Measurements from ENCODE around the gene GNAI2.
"Not testable (repeated sequence)": the region's sequence is repeated elsewhere in the genome, so short reads cannot be mapped to it uniquely, and the experiment has no call there.

The GNAI2 gene

DNA sequence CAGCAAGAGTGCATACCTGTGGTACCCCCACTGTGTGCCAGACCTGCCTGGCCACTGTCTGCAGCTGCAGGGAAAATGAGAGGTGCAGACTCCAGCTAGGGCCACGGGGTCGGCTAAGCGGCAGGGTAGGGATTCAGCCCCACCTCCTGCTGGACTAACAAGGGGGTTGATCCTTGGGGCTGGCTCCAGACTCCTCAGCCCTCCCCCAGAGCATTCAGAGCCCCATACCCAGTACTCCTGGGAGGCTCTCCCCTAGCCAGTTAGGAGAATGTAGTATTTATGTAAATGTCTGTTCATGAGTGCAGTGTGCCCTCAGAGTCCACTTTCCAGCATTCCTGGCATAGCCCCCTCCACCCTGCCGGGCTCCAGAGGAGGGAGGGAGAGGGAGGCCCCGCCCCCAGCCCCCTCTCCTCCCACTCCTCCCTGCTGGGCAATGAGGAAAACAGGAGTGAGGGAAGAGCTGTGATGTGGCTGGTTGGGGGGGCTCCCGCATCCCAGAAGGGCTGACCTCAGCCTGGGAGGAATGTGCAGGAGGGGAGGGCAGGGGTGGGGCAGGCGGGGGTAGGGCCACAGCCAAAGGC is 28.5 kb downstream of the GNAI2 start:
- no peak for DNase-seq (ENCODE audit: low read depth in 3 of 3)

DNA sequence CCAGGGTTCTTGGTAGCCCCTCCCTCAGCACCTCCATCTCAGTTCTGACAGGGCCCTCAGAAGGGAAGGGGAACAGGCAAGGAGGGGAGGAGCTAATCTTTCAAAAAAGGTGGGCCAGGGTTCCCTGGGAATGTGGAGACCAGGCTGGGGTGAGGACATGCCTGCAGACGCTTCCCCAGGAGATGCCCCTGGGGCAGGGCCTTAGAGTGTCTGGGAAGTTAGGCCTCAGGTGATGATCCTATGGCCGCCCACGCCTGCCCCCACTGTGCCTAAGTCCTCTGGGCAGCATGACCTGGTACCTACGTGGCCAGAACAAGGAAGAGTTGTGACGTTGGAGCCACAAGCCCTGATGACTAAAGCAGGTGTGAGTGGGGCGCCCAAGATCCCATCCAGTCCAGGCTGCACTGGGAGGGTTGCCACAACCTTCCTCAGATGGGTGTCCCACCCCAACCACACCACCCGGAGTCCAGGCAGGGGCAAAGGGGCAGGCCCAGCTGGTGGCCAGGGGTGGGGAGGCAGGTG is 29.0 kb downstream of the GNAI2 start:
- no peak for DNase-seq (ENCODE audit: low read depth in 3 of 3)

DNA sequence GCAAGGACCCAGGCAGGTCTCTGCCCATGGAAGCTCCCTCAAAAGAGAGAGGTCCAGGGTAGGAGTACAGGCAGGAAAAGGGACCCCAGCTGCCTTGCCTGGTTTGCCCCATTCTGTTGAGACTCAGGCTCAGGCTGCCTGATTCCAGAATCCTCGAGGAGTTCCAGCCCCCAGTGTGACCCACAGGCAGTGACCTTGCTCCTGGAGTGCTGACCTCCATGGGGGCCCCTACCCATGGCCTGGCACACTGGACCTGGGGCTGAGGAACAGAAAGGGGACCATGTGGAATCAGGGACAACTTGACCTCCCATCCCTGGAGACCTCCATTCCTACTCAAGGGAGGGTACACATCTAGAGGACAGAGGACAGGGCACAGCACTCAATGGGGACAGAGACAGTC is 29.6 kb downstream of the GNAI2 start:
- DNase-seq (ENCODE audit: low read depth in 3 of 3), result no peak

DNA sequence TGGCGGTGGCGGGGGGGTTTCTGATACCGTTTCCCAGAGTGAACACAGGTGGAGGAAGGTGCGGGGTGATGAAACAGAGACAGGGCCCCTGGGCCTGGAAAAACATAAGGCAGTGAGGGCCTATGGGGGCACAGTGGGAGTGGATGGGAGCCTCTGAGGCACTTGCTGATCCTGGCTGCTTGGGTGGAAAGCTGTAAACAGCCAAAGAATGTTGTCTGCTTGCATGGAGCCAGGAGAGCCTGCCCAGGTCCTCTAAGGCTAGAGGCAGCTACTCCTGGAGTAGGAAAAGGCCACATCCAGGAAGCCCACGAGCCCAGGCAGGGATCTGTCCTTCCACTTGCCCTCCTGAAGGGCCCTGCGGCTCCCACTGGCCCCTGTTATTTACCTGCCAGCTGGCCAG is 30.0 kb downstream of the GNAI2 start:
- no peak for DNase-seq (ENCODE audit: low read depth in 3 of 3)

GRCh38 chr3:50266836-50267235 is 30.8 kb downstream of the GNAI2 start:
- DNase-seq (ENCODE audit: low read depth in 3 of 3), result no peak

DNA sequence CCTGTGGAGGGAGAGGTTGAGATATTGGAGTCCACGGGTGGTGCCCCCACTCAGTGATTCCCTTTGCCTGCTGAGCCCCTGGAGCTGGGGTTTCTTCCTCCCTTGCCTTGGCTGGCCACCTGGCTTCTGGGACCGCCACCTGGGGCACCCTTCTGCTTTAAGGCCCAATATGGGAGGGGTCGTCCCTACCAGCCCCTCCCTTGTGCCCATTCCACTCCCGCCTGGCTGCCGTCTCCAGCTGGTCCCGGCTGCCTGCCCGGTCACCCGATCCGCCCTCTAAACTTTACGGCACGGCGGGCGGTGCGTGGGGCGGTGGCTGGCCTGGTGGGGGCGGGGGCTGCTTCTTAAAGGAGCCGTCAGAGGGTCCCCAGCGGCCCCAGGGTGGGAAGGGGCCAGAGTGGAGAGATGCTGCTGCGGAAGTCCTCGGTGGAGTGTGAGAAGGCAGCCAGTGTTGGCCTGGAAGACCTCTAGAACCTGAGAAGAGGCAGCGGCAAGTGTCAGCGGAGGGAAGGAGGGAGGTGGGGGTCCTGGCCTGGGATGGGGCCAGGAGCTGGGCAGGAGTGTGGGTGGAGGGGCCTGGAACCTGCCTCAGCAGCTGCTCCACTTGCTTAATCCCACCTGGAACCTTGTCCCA is 31.4 kb downstream of the GNAI2 start:
- DNase-seq (ENCODE audit: low read depth in 3 of 3), result no peak

- DNase-seq (ENCODE audit: low read depth in 3 of 3), result no peak
Observed at GRCh38 chr3:50268276-50268675, 32.3 kb downstream of the GNAI2 start.

DNA sequence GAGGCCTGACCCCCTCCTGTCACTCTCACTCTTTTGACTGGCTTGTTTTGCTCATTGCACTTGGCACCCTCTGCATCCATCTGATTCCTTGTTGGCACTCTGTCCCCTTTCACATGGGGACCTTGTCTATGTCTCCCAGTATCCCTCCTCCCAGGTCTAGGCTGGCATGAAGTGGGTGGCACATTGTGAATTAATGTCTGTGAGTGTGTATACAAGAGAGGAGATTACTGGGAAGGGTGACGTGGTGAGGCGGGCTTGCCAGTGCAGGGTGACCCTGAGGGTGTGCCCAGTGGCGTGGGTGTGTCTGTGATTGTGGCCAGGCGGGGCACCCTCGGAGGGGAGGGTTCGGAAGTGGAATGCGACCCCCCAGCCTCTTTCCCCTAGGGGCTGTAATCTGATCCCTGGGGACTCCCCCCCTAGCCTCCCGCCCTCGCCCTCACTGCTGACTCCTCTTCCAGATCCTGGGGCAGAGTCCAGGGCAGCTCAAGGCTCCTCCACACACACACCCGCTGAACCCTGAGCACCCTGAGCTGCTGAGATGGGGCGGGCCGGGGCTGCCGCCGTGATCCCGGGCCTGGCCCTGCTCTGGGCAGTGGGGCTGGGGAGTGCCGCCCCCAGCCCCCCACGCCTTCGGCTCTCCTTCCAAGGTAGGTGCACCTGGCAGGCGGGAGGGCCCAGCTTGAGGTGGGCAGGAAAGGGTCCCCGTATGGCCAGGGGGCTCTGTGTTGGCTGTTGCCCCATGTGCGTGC is 32.9 kb downstream of the GNAI2 start, which contains the start of gene SEMA3B:
Gene SEMA3B (plus strand): TSS at position 445 of the 749 bp plus-strand sequence. CDS start 94 bp downstream, at position 539.
- no peak for DNase-seq (ENCODE audit: low read depth in 3 of 3)

- no peak for DNase-seq (ENCODE audit: low read depth in 3 of 3)
Observed at GRCh38 chr3:50269460-50269859, 33.5 kb downstream of the GNAI2 start.

- DNase-seq (ENCODE audit: low read depth in 3 of 3), result no peak
Observed at GRCh38 chr3:50269977-50270413, 34.0 kb downstream of the GNAI2 start.

- DNase-seq (ENCODE audit: low read depth in 3 of 3), result no peak
Observed at GRCh38 chr3:50270422-50271224, 34.6 kb downstream of the GNAI2 start.

GRCh38 chr3:50271314-50271936 is 35.4 kb downstream of the GNAI2 start:
- DNase-seq (ENCODE audit: low read depth in 3 of 3), result no peak

- not testable (repeated sequence) for DNase-seq (ENCODE audit: low read depth in 3 of 3)
Observed at GRCh38 chr3:50272538-50272910, 36.5 kb downstream of the GNAI2 start.

GRCh38 chr3:50272911-50273688 is 37.1 kb downstream of the GNAI2 start:
- peak; percentile 82 to 90 (median 84) for DNase-seq (ENCODE audit: low read depth in 3 of 3)

GRCh38 chr3:50273689-50274065 is 37.7 kb downstream of the GNAI2 start:
- no peak for DNase-seq (ENCODE audit: low read depth in 3 of 3)

DNA sequence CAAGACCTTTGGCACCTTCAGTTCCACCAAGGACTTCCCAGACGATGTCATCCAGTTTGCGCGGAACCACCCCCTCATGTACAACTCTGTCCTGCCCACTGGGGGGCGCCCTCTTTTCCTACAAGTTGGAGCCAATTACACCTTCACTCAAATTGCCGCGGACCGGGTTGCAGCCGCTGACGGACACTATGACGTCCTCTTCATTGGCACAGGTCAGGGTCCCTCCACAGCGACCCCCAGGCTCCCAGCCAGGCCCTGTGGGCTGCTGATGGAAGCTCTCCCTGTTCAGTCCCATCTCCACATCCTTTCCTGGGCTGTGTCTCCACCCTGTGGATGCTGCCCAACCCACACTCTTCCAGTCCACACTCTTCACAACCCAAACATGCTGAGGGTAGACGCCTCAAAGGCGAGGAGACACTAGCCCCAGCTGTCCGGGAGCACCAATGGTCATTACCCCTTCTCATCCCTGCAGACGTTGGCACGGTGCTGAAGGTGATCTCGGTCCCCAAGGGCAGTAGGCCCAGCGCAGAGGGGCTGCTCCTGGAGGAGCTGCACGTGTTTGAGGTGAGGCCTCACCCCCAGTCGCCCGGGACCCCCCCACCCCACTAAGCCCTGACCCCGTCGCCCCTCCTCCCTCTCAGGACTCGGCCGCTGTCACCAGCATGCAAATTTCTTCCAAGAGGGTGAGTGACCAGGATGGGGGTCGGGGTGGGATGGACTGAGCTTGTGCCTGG is 38.5 kb downstream of the GNAI2 start:
- peak; percentile 45 to 77 (median 51) for DNase-seq (ENCODE audit: low read depth in 3 of 3)

- DNase-seq (ENCODE audit: low read depth in 3 of 3), result no peak
Observed at GRCh38 chr3:50275141-50275995, 39.4 kb downstream of the GNAI2 start.

- peak in 2 of 3 experiments; percentile 23 to 40 for DNase-seq (ENCODE audit: low read depth in 3 of 3)
Observed at GRCh38 chr3:50275996-50276761, 40.2 kb downstream of the GNAI2 start.
